ENCODE data around the gene HLA-DMA. TPM values are rescaled to one million over a fixed set of nuclear protein-coding genes. Genes with fewer than 3 reads are reported as not detected.
A peak's percentile ranks its signal among the peaks of the same experiment; 100 is the strongest.
"Not testable (repeated sequence)": the region's sequence is repeated elsewhere in the genome, so short reads cannot be mapped to it uniquely, and the experiment has no call there.

HLA-DMA gene
- total RNA-seq, 2 experiments from 2014 or later = 57.9 to 60.9 TPM

DNA sequence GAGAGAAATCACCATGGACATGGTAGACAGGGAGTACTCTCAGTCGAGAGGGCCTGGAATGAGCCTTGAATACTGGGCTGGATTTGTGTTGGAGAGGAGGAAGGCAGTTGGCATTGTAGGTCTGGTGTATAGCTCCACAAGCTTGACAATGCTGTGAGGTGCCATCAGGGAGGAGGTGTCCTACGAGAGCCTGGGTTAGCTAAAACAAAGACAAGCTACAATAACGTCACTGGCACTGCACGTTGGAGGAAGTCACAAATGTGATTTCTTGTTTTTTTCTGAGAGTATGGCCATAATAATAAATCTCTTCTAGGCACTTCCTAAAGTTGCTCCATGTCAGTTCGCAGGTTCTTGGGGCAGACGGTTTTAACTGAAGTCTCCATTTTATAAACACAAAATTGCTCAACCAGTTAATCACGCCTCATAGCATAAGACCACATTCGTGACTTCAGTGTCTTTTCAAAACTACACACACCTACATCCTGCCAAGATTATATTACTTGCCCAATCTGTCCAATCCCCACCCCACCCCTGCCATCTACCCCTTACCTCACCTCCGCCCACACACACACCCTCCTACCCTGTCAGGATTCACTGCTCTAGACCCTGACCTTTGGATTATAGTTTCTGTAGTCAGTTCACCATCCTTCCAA is 7.7 kb downstream of the HLA-DMA start:
- H3K4me1 Mint-ChIP-seq = peaks cover 68% of the 10 kb centered on the region
- H3K36me3 Mint-ChIP-seq = peaks cover 12% of the 10 kb centered on the region
- H3K4me3 Mint-ChIP-seq = no peak overlapping the region
- H3K27ac Mint-ChIP-seq = peak overlapping the region; percentile 23
- no peaks in the 10 kb centered on the region for H3K9me3 Mint-ChIP-seq (ENCODE audit: low read depth)
- no peaks in the 10 kb centered on the region for H3K27me3 Mint-ChIP-seq
- CTCF ChIA-PET = interaction anchor here (0.9 to 8.5 kb wide), 8 partner anchors 9 to 107 kb away, joined by 3 to 133 read pairs (median 8); partner anchors contain the start of genes HLA-DMA and TAP2
- DNase-seq (no peak), ATAC-seq (no peak)

DNA sequence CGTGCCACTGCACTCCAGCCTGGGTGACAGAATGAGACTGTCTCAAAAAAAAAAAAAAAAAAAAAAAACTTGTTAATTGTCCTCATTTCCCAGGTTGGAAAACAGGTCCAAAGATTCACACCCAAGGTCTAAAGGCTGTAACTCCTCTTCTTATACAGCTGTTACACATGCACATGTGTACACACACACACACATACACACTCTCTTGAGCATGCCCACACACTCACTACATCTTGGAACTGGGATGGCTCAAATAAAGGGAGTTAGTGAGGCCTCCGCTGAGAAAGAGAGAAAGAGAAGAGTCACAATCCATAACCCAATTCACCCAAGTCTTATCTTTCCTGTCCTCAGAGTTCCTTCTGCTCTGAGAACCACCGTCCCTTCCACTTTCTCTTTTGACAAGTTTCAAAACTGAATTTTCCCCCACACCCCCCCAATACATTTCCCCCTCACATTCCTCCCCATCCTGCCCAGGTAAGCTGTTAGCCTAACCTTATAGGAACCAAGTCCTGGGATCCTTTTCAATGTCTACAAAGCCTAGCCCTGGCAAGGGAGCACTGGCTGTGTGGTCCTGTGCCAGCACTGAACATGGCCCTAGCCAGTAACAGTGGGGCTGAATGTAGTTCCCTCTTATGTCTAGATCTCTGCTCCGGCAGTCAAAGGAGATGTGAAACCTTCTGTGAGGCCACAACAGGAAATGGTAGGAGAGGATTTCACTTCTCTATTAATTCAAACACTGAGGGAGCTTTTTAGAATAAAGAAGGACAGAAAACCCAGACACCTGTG is 8.8 kb downstream of the HLA-DMA start:
- ATAC-seq (peak; percentile 32), DNase-seq (peak; percentile 61)
- H3K27ac Mint-ChIP-seq = peak overlapping the region; percentile 91
- no peaks in the 10 kb centered on the region for H3K9me3 Mint-ChIP-seq (ENCODE audit: low read depth)
- peak overlapping the region; percentile 69 for H3K4me3 Mint-ChIP-seq
- H3K27me3 Mint-ChIP-seq = no peaks in the 10 kb centered on the region
- H3K36me3 Mint-ChIP-seq = peaks cover 8% of the 10 kb centered on the region
- peaks cover 66% of the 10 kb centered on the region for H3K4me1 Mint-ChIP-seq
- CTCF ChIA-PET = interaction anchor here (0.6 to 8.5 kb wide), 14 partner anchors 8 to 106 kb away, joined by 3 to 133 read pairs (median 4); partner anchors contain the start of genes HLA-DMA and TAP2

DNA sequence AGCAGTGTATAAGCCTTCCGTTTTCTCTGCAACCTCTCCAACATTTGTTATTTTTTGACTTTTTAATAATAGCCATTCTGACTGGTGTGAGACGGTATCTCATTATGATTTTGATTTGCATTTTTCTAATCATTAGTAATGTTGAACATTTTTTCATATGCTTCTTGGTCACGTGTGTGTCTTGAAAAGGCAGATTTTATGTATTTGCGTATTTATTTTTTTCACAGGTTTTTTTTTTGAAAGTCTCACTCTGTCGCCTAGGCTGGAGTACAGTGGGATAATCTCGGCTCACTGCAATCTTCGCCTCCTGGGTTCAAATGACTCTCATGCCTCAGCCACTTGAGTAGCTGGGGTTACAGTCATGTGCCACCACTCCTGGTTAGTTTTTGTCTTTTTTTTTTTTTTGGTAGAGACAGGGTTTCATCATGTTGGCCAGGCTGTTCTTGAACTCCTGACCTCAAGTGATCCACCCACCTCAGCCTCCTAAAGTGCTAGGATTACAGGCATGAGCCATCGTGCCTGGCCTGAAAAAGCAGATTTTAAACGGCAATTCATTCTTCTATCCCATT is 10.3 kb downstream of the HLA-DMA start:
- not testable (repeated sequence) for H3K4me3 Mint-ChIP-seq; DNase-seq; ATAC-seq; H3K9me3 Mint-ChIP-seq (ENCODE audit: low read depth); H3K27me3 Mint-ChIP-seq
- CTCF ChIA-PET = interaction anchor here (1.2 to 8.5 kb wide), 12 partner anchors 10 to 104 kb away, joined by 3 to 133 read pairs (median 12); partner anchors contain the start of genes HLA-DMA and TAP2
- peaks cover 71% of the 10 kb centered on the region for H3K4me1 Mint-ChIP-seq
- peaks cover 12% of the 10 kb centered on the region for H3K36me3 Mint-ChIP-seq
- H3K27ac Mint-ChIP-seq = peak overlapping the region; percentile 39

DNA sequence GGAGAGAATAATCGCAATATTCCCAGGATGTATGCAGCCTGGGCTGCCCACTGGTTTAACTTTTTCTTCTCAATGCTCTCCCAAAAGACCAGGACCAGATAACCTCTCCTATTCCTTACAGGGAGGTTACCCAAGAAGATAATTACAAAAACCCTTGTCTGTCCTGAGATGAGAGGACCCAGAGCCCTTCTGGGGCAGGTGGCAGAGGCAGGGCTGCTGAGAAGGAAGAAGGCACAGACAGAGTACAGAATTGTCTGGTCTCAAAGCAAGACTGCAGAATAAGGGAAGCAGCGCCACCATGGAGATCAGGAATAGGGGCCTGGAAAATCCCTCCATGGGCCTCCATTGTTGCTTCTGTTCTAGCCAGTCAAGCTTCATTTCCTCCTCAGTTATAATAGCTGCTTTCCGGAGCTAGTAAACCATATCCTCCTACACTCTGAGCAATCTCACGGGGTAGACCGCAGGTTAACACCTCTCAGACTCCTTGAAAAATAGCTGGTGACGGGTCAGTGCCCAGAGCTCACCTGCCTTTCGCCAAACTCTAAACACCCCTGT is 11.6 kb downstream of the HLA-DMA start:
- H3K4me1 Mint-ChIP-seq = peaks cover 68% of the 10 kb centered on the region
- H3K27ac Mint-ChIP-seq = peak overlapping the region; percentile 98
- no peaks in the 10 kb centered on the region for H3K27me3 Mint-ChIP-seq
- CTCF ChIA-PET = interaction anchor here (0.8 to 8.5 kb wide), 17 partner anchors 8 to 220 kb away, joined by 3 to 133 read pairs (median 4); partner anchors contain the start of genes BRD2, HLA-DMA and TAP2
- no peaks in the 10 kb centered on the region for H3K9me3 Mint-ChIP-seq (ENCODE audit: low read depth)
- peak overlapping the region; percentile 87 for H3K4me3 Mint-ChIP-seq
- peak; percentile 83 for DNase-seq
- peak; percentile 79 for ATAC-seq
- H3K36me3 Mint-ChIP-seq = peaks cover 16% of the 10 kb centered on the region

- Mint-ChIP-seq H3K4me1 (peaks cover 67% of the 10 kb centered on the region), H3K27me3 (no peaks in the 10 kb centered on the region), H3K36me3 (peaks cover 18% of the 10 kb centered on the region), H3K27ac (peak within 1 kb of the TSS; percentile 98), H3K4me3 (peak within 1 kb of the TSS; percentile 87), H3K9me3 (ENCODE audit: low read depth) (no peaks in the 10 kb centered on the region)
- CTCF ChIA-PET = interaction anchor here (0.8 to 8.5 kb wide), 16 partner anchors 8 to 221 kb away, joined by 3 to 133 read pairs (median 5); partner anchors contain the start of genes BRD2 and HLA-DMA
- ATAC-seq (peak; percentile 94), DNase-seq (peak; percentile 80)
Observed at GRCh38 chr6:32940656-32941213, 12.2 kb downstream of the HLA-DMA start, which contains the start of gene HLA-DMB. Gene HLA-DMB, minus strand, starts transcription at chr6:32941028. Its CDS starts 221 bp downstream, at chr6:32940807.

DNA sequence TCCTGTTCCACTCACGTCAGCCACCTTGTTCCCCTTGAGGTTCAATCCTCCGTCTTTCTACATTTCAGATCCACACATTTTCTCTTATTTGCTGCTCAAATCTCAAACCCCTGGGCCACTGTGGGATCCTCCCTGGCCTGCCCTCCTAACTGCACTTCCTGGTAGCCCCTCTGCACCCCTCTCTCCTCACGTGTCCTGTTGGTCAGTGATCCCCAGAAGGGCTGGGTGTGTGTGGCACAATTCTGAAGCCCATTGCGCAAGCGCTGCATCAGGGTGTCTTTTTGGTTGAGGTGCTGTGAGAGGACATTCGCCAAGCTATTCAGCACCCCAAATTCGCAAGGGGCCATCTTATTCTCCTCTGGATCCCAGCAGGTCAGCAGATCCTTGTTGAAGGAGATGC is 14.4 kb downstream of the HLA-DMA start:
- no peak for DNase-seq
- Mint-ChIP-seq H3K4me1 (peaks cover 50% of the 10 kb centered on the region), H3K9me3 (ENCODE audit: low read depth) (no peaks in the 10 kb centered on the region), H3K4me3 (no peak overlapping the region), H3K36me3 (peaks cover 13% of the 10 kb centered on the region), H3K27ac (no peak overlapping the region), H3K27me3 (no peaks in the 10 kb centered on the region)
- CTCF ChIA-PET = interaction anchor here (1.9 to 8.5 kb wide), 3 partner anchors 16 to 45 kb away, joined by 4 to 133 read pairs (median 60); partner anchors contain the start of gene HLA-DMA
- no peak for ATAC-seq

DNA sequence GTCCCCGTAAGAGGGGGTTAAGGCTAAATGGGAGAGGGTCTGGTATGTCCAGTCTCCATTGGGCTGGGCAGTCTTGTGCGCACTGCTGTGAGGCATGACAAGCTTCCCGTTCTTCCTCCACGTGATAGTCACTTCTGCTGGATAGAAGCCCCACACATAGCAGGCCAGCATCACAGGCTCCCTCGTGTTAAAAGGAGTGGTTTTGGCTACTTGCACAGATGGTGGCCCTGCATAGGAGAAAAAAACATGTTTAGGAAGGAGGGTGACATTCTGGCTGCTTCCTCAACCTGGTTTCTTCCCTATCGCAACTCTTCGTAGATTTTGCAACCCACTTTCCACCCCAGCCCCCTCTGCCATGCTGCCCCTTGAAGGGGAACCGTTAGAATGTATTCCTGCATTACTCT is 15.7 kb downstream of the HLA-DMA start:
- Mint-ChIP-seq H3K27ac (no peak overlapping the region), H3K27me3 (no peaks in the 10 kb centered on the region), H3K4me1 (peaks cover 42% of the 10 kb centered on the region), H3K4me3 (no peak overlapping the region), H3K36me3 (peaks cover 13% of the 10 kb centered on the region), H3K9me3 (ENCODE audit: low read depth) (no peaks in the 10 kb centered on the region)
- CTCF ChIA-PET = interaction anchor here (1.4 to 8.5 kb wide), 4 partner anchors 17 to 51 kb away, joined by 3 to 133 read pairs (median 11); partner anchors contain the start of gene HLA-DMA
- no peak for DNase-seq
- ATAC-seq = no peak

DNA sequence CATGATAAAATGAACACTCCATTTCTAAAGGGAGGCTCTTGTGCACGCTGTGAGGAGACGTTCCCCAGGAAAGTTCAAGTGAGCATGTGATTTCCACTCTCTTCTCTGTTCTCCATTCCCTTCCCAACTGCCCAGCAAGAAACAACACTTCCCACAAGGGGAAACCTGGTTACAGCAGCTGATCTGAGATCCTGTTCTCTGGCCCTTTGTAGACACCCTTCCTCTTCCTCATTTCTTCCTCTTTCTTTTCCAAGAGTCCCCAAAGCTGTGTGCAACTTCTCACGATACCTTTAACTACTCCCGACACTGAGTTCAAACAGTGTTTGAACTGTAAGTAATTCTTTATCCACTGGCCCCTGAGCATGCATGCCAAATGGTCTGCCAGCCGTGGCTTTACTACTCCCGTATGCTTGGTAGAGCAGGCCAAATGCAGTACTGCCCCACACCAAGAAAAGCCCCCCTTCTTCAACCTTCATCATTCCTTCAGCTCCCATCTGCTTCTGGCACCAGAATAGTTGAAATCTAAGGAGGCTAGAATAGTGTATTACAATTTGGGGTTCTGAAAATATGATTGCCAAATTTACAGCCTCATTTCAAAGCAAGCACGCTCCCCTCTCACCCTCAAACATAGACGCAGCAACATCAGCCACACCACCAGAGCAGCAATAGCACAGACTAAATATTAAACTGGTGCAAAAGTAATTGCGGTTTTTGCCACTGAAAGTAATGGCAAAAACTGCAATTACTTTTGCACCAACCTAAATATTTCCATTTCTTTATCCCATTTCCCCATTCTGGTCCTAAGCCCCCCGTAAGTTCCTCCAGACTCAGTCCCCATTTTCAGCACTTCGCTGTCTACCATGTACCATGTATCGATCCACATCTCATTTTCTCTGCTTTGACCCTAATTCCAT is 16.4 kb downstream of the HLA-DMA start:
- Mint-ChIP-seq H3K36me3 (peaks cover 13% of the 10 kb centered on the region), H3K27me3 (no peaks in the 10 kb centered on the region), H3K4me1 (peaks cover 35% of the 10 kb centered on the region), H3K27ac (no peak overlapping the region), H3K4me3 (no peak overlapping the region), H3K9me3 (ENCODE audit: low read depth) (no peaks in the 10 kb centered on the region)
- CTCF ChIA-PET = interaction anchor here (0.9 to 3.0 kb wide), 5 partner anchors 8 to 50 kb away, joined by 3 to 18 read pairs (median 4); no protein-coding TSS in a partner anchor
- ATAC-seq = no peak
- DNase-seq = no peak

DNA sequence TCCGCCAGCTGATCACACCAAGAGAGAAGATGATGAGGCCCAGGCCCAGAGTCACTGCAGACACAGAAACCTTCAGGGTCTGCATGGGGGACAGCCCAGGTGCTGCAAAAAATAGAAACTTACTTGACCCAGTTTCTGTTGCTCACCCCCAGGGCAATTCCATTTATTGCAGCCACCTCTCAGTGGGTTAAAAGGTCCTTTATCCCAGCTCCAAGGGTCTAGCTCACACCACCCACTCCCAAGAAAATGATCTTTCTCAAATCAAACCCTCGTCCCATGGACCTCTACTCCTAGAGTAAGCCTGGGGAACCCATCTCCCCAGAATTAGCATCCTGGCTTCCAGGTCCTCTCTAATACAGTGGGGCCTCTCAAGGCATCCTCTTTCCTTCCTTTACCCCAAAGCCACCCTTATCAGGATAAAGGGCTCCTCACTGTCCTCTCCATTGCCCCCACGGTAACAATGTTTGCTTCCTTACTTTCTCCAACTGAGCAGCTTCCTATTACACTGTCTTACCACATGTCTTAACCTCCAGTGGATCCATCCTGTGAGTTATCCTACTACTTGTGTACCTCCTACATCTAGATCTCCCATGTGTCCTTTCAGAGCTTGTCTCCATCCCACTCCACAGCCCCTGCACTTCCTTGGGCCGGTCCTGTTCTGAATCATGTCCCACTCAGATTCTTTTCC is 17.2 kb downstream of the HLA-DMA start:
- CTCF ChIA-PET = interaction anchor here (0.9 to 3.0 kb wide), 8 partner anchors 8 to 50 kb away, joined by 3 to 35 read pairs (median 6); partner anchors contain the start of genes BRD2 and HLA-DMA
- Mint-ChIP-seq H3K4me3 (no peak overlapping the region), H3K4me1 (peaks cover 30% of the 10 kb centered on the region), H3K36me3 (peaks cover 13% of the 10 kb centered on the region), H3K9me3 (ENCODE audit: low read depth) (no peaks in the 10 kb centered on the region), H3K27ac (no peak overlapping the region), H3K27me3 (no peaks in the 10 kb centered on the region)
- DNase-seq (no peak), ATAC-seq (no peak)

DNA sequence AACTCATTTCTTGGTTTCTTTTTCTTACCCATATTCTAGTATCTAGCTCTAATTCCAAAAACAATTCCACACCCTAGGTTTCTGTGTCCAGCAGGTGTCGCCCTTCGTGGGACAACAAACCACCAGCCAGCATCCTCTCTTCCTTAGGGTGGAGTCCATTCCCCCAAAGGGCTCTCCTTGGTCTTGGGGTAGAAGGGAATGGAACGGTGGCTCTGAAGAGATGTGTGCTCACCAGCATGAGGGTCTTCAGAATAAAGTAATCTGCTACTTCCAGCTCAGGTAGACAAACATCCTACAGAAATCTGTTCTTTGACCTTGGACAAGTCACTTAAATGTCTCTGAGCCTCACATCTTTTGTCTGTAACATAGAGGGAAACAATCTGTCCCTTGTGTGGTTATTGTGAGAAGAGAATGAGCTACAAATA is 19.2 kb downstream of the HLA-DMA start:
- H3K4me3 Mint-ChIP-seq = no peak overlapping the region
- no peaks in the 10 kb centered on the region for H3K9me3 Mint-ChIP-seq (ENCODE audit: low read depth)
- CTCF ChIA-PET = interaction anchor here (0.6 to 5.0 kb wide), 45 partner anchors 9 to 1744 kb away, joined by 3 to 129 read pairs (median 6); partner anchors contain the start of genes BRD2, HLA-DMA, PSMB9 and TAP1
- no peak overlapping the region for H3K27ac Mint-ChIP-seq
- peaks cover 23% of the 10 kb centered on the region for H3K4me1 Mint-ChIP-seq
- H3K36me3 Mint-ChIP-seq = peaks cover 13% of the 10 kb centered on the region
- ATAC-seq (peak; percentile 67), DNase-seq (peak; percentile 83)
- H3K27me3 Mint-ChIP-seq = no peaks in the 10 kb centered on the region
